ENCODE data around the gene GSG1L.

DNA sequence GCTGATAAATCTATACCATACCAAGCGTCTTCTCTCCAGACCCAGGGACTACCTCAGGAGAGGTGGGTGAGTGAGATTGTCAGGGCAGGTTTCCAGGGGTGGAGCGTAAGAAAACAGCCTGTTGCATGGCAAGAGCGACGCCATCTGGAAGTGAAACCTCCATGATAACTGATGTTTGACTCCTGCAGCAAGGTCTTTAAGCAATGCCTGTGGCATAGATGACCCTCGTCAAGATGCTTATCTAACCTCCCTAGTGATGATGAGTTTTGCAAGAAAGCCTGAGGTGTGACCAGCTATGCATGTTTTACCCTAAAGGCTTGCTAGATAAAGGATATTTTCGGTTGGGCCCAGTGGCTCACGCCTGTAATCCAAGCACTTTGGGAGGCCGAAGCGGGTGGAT, 71.6 kb downstream of the GSG1L start:
- TF ChIP-seq, protein P1, sequence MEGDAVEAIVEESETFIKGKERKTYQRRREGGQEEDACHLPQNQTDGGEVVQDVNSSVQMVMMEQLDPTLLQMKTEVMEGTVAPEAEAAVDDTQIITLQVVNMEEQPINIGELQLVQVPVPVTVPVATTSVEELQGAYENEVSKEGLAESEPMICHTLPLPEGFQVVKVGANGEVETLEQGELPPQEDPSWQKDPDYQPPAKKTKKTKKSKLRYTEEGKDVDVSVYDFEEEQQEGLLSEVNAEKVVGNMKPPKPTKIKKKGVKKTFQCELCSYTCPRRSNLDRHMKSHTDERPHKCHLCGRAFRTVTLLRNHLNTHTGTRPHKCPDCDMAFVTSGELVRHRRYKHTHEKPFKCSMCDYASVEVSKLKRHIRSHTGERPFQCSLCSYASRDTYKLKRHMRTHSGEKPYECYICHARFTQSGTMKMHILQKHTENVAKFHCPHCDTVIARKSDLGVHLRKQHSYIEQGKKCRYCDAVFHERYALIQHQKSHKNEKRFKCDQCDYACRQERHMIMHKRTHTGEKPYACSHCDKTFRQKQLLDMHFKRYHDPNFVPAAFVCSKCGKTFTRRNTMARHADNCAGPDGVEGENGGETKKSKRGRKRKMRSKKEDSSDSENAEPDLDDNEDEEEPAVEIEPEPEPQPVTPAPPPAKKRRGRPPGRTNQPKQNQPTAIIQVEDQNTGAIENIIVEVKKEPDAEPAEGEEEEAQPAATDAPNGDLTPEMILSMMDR (optimal IDR thresholded peaks at IDR 0.05 in 1 of 3, IDR thresholded peaks at IDR 0.05 in 1 of 3, conservative IDR thresholded peaks at IDR 0.05 in 1 of 3; ENCODE audit: extremely low read depth in 1 of 3, insufficient read depth in 2 of 3, low read length in 3 of 3): no peak
- TF ChIP-seq EZH2 (IDR thresholded peaks at IDR 0.05; ENCODE audit: low read length): no peak

Data from keratinocyte (primary cell).